Mucosa of stomach (tissue), 1 donor: ENCODE results near the gene AKT1.
"Not testable (repeated sequence)": the region's sequence is repeated elsewhere in the genome, so short reads cannot be mapped to it uniquely, and the experiment has no call there.

Experiments used
- H3K27me3 ChIP-seq: one replicate; pipeline ENCODE4 v1.7.0; 2013; ENCODE audit warnings: mild to moderate bottlenecking, low read length; ENCODE audit not compliant: control insufficient read depth, insufficient read depth
- H3K36me3 ChIP-seq: one replicate; pipeline ENCODE4 v1.7.0; 2013; ENCODE audit warnings: low read length; ENCODE audit not compliant: control insufficient read depth, insufficient read depth
- H3K4me1 ChIP-seq: one replicate; pipeline ENCODE4 v1.7.0; 2013; ENCODE audit warnings: mild to moderate bottlenecking, low read length; ENCODE audit not compliant: control insufficient read depth, insufficient read depth
- H3K4me3 ChIP-seq: one replicate; pipeline ENCODE4 v1.7.0; 2013; ENCODE audit warnings: low read length
- H3K9ac ChIP-seq: one replicate; pipeline ENCODE4 v1.7.0; 2013; ENCODE audit warnings: mild to moderate bottlenecking, low read length, moderate library complexity
- H3K9me3 ChIP-seq: one replicate; pipeline ENCODE4 v1.7.0; 2013; ENCODE audit warnings: mild to moderate bottlenecking, low read length, moderate library complexity; ENCODE audit not compliant: control insufficient read depth
- donor health status: Pancreatic carcinoma.

AKT1 gene

DNA sequence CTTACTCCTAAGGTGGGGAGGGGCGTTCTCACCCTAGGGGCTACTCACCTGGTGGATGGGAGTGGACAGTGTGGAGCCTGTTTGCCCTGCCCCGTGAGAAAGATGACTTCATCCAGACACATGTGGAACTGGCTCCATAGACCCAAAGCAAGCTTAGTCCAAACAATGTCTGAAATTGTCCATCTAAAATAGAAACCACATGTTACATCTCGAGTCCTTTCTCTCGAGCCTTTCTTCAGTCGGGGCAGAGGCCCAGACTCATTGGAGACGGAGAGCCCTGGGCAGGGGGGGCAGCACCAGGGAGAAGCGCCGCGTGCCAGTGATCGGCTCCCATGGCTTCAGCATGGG lies 38.3 kb downstream of the AKT1 start:
- peaks cover 5% of the 10 kb centered on the region for H3K36me3 ChIP-seq
- H3K4me3 ChIP-seq: no peak overlapping the region

DNA sequence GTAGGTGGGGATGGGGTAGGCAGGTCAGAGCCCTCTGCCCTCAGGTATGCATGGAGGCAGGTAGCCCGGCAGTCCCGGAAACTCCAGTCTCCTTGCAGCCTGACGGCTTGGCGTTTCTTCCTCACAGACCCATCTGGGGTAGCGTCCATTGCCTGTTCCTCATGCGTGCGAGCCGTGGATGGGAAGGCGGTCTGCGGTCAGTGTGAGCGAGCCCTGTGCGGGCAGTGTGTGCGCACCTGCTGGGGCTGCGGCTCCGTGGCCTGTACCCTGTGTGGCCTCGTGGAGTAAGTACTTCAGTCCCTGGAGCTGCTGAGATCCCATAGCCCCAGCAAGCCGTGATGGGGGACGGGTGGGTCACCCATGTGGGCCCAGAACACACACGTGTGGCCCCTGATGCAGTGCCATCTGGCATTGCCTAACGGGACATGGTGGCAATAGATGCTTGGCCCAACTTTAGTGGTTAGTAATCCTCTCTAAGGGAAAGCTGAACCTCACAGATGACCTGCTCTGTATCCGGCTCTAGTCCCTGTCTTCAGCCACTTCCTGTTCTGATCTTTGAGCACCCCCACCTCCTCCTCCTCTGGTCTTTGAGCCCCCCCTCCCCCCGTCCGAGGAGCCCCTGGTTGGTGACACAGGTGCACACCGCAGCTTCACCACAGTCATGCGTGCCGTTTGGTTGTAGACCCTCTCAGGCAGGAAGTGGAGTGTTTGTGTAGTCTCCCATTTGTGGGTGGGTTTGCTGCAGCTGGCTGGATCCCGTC lies 38.9 kb downstream of the AKT1 start:
- peaks cover 23% of the 10 kb centered on the region for H3K4me1 ChIP-seq
- no peaks in the 10 kb centered on the region for H3K9me3 ChIP-seq
- H3K27me3 ChIP-seq: no peaks in the 10 kb centered on the region
- peaks cover 5% of the 10 kb centered on the region for H3K36me3 ChIP-seq
- H3K4me3 ChIP-seq: no peak overlapping the region
- no peak overlapping the region for H3K9ac ChIP-seq

More for the DNA sequence above, 38.3 kb downstream of the AKT1 start:
- Histone ChIP-seq H3K4me1 (peaks cover 20% of the 10 kb centered on the region), H3K9ac (no peak overlapping the region), H3K27me3 (no peaks in the 10 kb centered on the region), H3K9me3 (no peaks in the 10 kb centered on the region)

DNA sequence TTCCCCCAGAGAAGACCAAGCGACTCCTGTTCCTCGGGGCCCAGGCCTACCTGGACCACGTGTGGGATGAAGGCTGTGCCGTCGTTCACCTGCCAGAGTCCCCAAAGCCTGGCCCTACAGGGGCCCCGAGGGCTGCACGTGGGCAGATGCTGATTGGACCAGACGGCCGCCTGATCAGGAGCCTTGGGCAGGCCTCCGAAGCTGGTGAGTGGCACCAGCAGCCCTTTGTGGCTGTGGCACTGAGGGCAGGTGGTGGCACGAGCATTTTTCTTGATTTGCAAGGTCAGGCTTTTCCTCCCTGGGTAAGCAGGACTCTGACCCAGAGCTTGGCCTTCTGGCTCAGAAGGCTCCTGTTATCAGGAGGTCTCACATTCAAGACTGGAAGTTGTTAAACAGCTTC lies 39.9 kb downstream of the AKT1 start:
- Histone ChIP-seq H3K36me3 (peaks cover 5% of the 10 kb centered on the region), H3K9me3 (no peaks in the 10 kb centered on the region), H3K4me3 (no peak overlapping the region), H3K4me1 (peaks cover 23% of the 10 kb centered on the region), H3K9ac (no peak overlapping the region), H3K27me3 (no peaks in the 10 kb centered on the region)

DNA sequence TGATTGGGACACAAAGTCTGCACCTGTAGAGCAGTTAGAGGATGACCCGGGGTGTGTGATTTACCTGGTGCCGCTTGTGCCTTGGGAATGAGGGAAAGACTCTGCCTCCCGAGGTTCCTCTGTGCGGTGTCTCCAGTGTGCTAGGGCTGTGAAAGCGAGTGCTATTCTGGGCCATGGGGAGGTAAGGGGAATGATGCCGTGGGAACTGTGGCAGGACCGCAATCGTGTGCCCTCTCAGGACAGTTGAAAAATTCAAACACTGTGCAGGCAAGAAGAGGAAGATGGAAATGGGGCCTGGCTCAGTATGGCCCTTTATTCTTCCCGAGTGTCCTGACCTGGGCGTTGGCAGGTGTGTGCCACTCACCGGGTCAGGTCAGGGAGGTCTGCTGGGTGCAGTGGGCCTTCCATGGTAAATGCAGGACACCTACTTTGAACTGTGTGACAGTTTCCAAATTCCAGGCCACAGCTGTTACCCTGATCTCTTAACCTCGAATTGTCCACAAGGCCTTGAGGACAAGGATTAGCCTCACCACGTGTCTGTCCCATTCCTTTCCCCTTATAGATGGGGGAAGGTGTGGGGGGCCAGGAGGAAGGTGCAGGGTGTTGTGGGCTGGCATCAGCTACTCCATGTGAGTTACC lies 41.2 kb downstream of the AKT1 start:
- H3K4me3 ChIP-seq: peak overlapping the region; percentile 75
- no peaks in the 10 kb centered on the region for H3K9me3 ChIP-seq
- no peaks in the 10 kb centered on the region for H3K27me3 ChIP-seq
- peaks cover 5% of the 10 kb centered on the region for H3K36me3 ChIP-seq
- H3K9ac ChIP-seq: peak overlapping the region; percentile 81
- H3K4me1 ChIP-seq: peaks cover 28% of the 10 kb centered on the region

DNA sequence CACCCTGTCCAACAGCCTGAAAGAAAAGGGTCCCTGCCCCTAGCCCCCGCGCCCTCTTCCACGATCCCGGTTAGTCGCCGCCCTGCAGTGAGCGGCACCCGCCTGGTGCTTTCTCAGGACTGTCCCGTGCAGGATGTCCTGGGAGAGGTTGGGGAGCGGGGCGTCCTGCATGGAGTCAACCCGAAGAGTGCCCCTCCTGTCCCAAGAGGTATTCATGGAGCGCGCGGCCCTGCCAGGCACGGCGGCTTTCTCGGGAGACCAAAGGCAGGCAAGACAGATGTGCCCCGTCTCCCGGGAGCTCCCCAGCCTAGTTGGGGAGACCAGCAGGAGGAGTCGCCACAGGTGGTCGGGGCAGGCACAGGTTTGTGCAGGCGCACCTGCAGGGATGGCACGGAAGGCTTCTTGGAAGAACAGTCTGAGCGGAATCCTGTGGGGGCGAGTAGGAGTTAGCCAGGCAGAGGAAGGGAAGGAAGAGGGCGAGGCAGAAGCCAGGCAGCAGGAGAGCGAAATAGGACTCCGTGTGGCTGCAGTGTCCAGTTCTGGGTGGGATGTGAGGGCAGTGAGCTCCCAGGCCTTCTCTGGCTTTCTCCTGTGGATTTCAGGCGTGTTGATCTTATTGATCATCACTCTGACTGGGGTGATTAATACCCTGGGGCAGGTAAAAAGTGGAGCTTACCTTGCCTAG lies 41.9 kb downstream of the AKT1 start:
- Histone ChIP-seq H3K27me3 (no peaks in the 10 kb centered on the region), H3K9ac (peak overlapping the region; percentile 81), H3K9me3 (no peaks in the 10 kb centered on the region), H3K4me1 (peaks cover 34% of the 10 kb centered on the region), H3K36me3 (peaks cover 3% of the 10 kb centered on the region), H3K4me3 (peak overlapping the region; percentile 75)

DNA sequence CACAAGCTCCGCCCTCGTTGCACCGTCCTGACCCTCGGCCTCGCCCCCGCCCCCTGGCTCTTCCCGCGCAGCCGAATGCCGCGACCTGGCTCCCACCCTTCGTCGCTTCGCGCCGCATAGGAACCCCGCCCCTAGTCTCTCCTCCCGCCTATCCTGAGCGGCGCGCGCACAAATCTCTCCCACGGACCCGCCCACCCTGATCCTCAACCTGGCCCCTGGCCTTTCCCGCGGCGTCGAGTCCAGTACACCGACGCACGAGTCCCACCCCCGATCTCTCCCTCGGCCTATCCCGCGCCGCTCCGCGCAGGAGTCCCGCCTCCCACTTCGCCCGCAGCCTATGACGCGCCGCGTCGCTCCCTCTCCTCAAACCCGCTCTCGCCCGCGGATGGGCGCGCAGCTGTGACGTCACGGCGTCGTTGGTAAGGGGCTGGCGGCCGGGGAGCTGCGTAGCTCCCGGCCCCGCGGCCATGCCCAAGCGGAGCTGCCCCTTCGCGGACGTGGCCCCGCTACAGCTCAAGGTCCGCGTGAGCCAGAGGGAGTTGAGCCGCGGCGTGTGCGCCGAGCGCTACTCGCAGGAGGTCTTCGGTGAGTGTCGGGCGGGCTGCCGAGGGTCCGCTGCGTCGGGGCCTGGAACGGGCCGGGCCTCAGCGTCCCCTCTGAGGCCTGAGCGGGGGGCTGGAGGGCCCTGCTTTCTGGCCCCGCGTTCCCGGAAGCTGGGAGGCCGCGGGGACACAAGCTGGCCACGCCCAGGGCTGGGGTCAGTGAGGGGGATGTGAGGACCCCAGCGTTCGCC lies 42.6 kb downstream of the AKT1 start, which contains the start of gene SIVA1:
SIVA1 (plus strand) TSS at position 413 of the 793 bp plus-strand sequence; CDS start at position 468, 55 bp downstream.
- H3K27me3 ChIP-seq: no peaks in the 10 kb centered on the region
- H3K4me3 ChIP-seq: peak within 1 kb of the TSS; percentile 75
- H3K4me1 ChIP-seq: peaks cover 41% of the 10 kb centered on the region
- H3K9me3 ChIP-seq: no peaks in the 10 kb centered on the region
- H3K36me3 ChIP-seq: no peaks in the 10 kb centered on the region
- H3K9ac ChIP-seq: peak within 1 kb of the TSS; percentile 81

DNA sequence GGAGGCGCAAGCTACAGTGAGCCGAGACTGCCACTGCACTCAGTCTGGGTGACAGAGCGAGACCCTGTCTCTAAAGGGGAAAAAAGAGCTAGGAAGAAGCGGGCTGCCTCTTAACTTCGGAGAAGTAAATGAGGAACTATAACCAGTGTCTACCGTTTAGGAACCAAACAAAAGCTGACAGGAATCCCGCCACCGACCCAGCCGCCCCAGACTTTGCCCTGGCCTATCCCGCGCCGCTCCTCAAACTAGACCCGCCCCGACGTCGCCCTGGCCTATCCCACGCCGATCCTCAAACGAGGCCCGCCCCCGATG lies 43.2 kb downstream of the AKT1 start:
- Histone ChIP-seq H3K9ac (peak overlapping the region; percentile 68), H3K4me1 (peaks cover 47% of the 10 kb centered on the region)

DNA sequence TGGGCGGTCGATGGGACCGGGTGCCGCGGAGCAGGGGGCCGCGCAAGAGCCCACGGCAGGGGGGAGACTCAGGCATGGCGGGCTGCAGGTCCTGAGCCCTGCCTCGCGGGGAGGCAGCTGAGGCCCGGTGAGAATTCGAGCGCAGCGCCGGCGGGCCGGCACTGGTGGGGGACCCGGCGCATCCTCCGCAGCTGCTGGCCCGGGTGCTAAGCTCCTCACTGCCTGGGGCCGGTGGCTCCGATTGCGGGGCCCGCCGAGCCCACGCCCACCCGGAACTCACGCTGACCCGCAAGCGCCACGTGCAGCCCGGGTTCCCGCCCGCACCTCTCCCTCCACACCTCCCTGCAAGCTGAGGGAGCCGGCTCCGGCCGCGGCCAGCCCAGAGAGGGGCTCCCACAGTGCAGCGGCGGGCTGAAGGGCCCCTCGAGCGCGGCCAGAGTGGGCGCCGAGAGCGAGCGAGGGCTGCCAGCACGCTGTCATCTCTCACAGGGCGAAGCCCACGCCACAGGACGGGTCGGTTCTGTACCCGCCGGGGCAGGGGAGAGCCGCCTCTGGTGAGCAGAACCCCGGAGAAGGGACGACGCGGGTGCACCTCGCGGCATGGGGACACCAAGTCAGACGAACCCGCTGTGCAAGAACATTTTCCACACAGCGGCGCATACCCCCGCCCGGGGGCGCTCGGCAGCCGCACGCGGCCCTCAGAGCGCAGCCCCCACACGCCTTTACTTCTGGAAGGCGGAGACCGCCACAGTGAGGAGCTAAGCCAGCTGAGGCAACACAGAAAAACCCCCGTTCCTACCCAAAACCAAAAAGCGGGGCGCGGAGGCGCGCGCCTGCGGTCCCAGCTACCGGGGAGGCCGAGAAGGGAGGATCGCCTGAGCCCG lies 43.8 kb downstream of the AKT1 start:
- Histone ChIP-seq H3K4me1 (peaks cover 52% of the 10 kb centered on the region), H3K4me3 (no peak overlapping the region), H3K9ac (peak overlapping the region; percentile 68)

More for the DNA sequence above, 43.2 kb downstream of the AKT1 start:
- Histone ChIP-seq H3K4me3 (no peak overlapping the region), H3K9me3 (no peaks in the 10 kb centered on the region), H3K27me3 (no peaks in the 10 kb centered on the region), H3K36me3 (no peaks in the 10 kb centered on the region)

DNA sequence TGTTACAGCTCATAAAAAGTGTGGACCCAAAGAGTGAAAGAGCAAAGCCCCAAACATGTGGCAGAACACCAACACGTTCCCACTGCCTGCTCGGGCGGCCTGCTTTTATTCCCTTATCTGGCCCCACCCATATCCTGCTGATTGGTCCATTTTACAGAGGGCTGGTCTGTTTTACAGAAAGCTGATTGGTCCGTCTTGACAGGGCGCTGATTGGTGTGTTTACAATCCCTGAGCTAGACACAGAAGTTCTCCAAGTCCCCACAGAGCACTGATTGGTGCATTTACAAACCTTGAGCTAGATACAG lies 44.8 kb downstream of the AKT1 start:
- not testable (repeated sequence) for H3K9me3 ChIP-seq, H3K9ac ChIP-seq, H3K36me3 ChIP-seq, H3K27me3 ChIP-seq, H3K4me3 ChIP-seq
- peaks cover 57% of the 10 kb centered on the region for H3K4me1 ChIP-seq

More for the DNA sequence above, 43.8 kb downstream of the AKT1 start:
- no peaks in the 10 kb centered on the region for H3K36me3 ChIP-seq
- H3K9me3 ChIP-seq: no peaks in the 10 kb centered on the region
- no peaks in the 10 kb centered on the region for H3K27me3 ChIP-seq

DNA sequence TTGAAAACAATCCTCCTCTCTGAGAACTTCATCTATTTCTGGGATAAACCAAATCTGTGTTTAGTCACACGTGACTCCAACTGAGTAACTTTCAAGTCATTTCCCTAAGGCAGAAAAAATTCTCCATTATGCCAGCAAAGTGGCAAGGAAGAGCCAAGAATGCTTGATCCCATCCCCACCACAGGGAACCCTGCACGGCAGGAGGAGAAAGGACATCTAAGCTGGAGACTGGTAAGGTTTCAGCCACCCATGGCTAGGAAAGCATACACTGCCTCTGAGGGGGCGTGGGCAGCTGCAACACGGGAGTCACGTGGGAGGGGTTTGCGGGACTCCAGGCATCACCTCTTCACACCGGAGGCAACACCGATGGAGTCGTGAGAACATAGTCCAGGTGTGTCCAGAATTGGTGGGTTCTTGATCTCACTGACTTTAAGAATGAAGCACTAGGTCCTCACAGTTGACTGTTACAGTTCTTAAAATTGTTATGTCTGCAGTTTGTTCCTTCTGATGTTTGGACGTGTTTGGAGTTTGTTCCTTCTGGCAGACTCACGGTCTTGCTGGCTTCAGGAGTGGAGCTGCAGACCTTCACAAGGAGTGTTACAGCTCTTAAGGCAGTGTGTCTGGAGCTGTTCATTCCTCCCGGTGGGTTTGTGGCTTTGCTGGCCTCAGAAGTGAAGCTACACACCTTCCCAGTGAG lies 45.3 kb downstream of the AKT1 start:
- H3K27me3 ChIP-seq: no peaks in the 10 kb centered on the region
- H3K4me3 ChIP-seq: no peak overlapping the region
- peaks cover 55% of the 10 kb centered on the region for H3K4me1 ChIP-seq
- H3K9me3 ChIP-seq: no peaks in the 10 kb centered on the region
- H3K36me3 ChIP-seq: no peaks in the 10 kb centered on the region
- no peak overlapping the region for H3K9ac ChIP-seq
